Measurements from ENCODE around the gene CD55.

DNA sequence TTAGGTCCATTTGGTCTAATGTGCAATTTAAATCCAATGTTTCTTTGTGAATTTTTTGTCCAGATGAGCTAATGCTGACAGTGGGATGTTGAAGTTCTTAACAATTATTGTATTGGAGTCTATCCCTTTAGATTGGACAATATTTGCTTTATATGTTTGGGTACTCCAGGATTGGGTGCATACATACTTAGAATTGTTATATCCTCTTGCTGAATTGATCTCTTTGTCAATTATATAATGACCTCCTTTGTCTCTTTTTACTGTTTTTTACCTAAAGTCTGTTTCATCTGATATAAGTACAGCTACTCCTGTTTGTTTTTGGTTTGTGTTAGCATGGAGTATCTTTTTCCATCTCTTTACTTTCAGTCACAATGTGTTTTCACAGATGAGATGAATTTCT, 22.2 kb downstream of the CD55 start:
- TF ChIP-seq CTCF (IDR thresholded peaks at IDR 0.05) = no peak
- TF ChIP-seq POLR2A (IDR thresholded peaks at IDR 0.05) = no peak

Measured in right lobe of liver (tissue), 4 donors.